K562 (cell line): Measurements from ENCODE around the gene ABCA4. TPM values are rescaled to one million over a fixed set of nuclear protein-coding genes. Genes with fewer than 3 reads are reported as not detected.

Source experiments
- ARID3A ChIP-seq: IDR thresholded peaks from 2 replicates; pipeline ENCODE4 v1.6.1; 2012; ENCODE audit warnings: low read depth, low read length, improper control_type of control experiment, borderline replicate concordance
- CBFA2T2 ChIP-seq: fragments of 450-650 bp; conservative IDR thresholded peaks from 2 replicates; pipeline ENCODE4 v1.6.1; 2017; ENCODE audit warnings: mild to moderate bottlenecking
- CBFA2T3 ChIP-seq: fragments of 450-650 bp; IDR thresholded peaks from 2 replicates; pipeline ENCODE4 v1.6.1; 2017
- CREM ChIP-seq: IDR thresholded peaks from 2 replicates; pipeline ENCODE4 v1.6.1; 2014; ENCODE audit warnings: antibody characterized with exemption, low read depth
- PTBP1 ChIP-seq: fragments of 200-400 bp; formaldehyde crosslinking; IDR thresholded peaks from 2 replicates; pipeline ENCODE4 v1.6.1; 2017; ENCODE audit warnings: low read depth, low read length
- TCF3 ChIP-seq: sonication (generic); formaldehyde crosslinking; IDR thresholded peaks from 2 replicates; pipeline ENCODE4 v1.4.0; 2020; ENCODE audit warnings: mild to moderate bottlenecking, missing genetic modification reagents
- TEAD4 ChIP-seq, 2 experiments: sonication (generic) in 1 of 2; formaldehyde crosslinking in 1 of 2; IDR thresholded peaks; 2 replicates each; pipeline versions ENCODE4 v1.6.1 to v1.8.0; 2012 to 2022; ENCODE audit warnings: borderline replicate concordance in 1 of 2, inconsistent platforms in 1 of 2, low read length in 1 of 2, mild to moderate bottlenecking in 1 of 2, missing genetic modification reagents in 1 of 2
- TRIM24 ChIP-seq, 2 experiments: fragments of 450-650 bp; IDR thresholded peaks; 2 replicates each; pipeline ENCODE4 v1.6.1; 2016
- ZBTB2 ChIP-seq: fragments of 450-650 bp; IDR thresholded peaks from 2 replicates; pipeline ENCODE4 v1.6.1; 2016; ENCODE audit warnings: antibody characterized with exemption
- polyA plus RNA-seq, 8 experiments: library from polyadenylated mRNA; depleted of rRNA in 4 of 8; stranded (reverse) in 5 of 8; unstranded in 3 of 8; fragments of >200 nt; fragmentation: Nextera tagmentation in 2 of 8; fragmentation: Illumina TruSeq in 1 of 8; extraction: Ambion mirVana in 2 of 8; extraction: Trizol in 1 of 8; gene quantifications; 2 replicates each; pipeline versions ENCODE4 v1.2.1 to v1.2.3, GENCODE V29; 2011 to 2014; ENCODE audit warnings: inconsistent platforms in 1 of 8, missing spikeins in 1 of 8
- total RNA-seq, 7 experiments: library from RNA; depleted of rRNA in 6 of 7; stranded (reverse); fragments of >200 nt in 6 of 7; fragmentation: Illumina TruSeq in 2 of 7; extraction: Trizol in 2 of 7; gene quantifications; 2 replicates each; pipeline versions ENCODE4 v1.2.1 to v1.2.3, GENCODE V29; 2011 to 2021; ENCODE audit warnings: low replicate concordance in 1 of 7

ABCA4 gene
- total and polyA plus RNA-seq, 9 of the 15 experiments (the other 6 are each of a cell fraction or from before 2014, with no cell fraction given) = 0.01 to 0.04 TPM; not detected in 7

DNA sequence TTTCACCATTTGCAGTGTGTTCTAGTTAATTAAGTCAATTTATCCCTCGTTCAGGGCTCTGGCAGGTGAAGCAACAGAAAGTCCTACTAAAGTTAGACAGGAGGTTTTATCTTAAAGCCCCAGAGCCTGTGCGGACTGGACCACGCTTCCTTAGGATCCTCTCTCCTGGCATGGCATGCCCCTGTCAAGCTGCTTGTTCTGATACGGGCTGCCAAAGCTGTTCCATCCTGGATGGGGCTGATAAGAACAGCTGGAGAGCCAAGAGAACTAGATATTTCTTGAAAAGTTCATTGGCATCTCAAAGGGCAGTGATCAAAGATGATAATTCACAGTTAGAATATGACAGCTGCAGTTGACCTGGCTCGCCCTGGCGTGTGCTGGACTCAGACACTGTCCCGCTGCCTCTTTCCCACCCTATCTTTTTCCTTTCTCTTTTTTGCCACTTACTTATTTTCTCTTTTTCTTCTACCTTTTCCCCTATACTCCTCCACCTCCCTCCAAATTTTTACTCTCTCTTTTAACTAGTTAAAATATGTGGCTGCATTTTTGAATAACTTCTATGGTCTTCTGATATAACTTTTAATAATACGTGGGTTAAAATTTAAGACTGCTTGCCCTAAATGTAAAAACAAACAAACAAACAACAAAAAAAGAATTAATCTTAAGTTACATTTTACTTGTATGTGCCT lies 96.7 kb downstream of the ABCA4 start (continued):
- peak; percentile 82 for TF ChIP-seq CBFA2T2
- no peak for TF ChIP-seq ZBTB2
- TF ChIP-seq PTBP1 = no peak
- peak; percentile 81 for TF ChIP-seq TEAD4 (IDR thresholded peaks at IDR 0.05; ENCODE audit: low read length)
- no peak for TF ChIP-seq TEAD4 (CRISPR knock-in tag; IDR thresholded peaks at IDR 0.05; ENCODE audit: borderline replicate concordance)
- peak; percentile 21; the same call in 1 of the 2 replicates for TF ChIP-seq TCF3 (CRISPR knock-in tag)
- peak; percentile 82 for TF ChIP-seq CBFA2T3
- peak; percentile 53 to 59; a peak in 2 of 4 replicates for TF ChIP-seq TRIM24 (IDR thresholded peaks at IDR 0.05)
- no peak for TF ChIP-seq CREM
- TF ChIP-seq ARID3A = no peak
